Left renal cortex interstitium (tissue), 4 donors: ENCODE measurements around the gene MX1. TPM values are rescaled to one million over a fixed set of nuclear protein-coding genes. Genes with fewer than 3 reads are reported as not detected.

Source experiments
- DNase-seq, 4 donors: peaks; one replicate each; pipeline ENCODE4 v3.0.0-alpha.2; 2013; ENCODE audit warnings: low read depth in 4 of 4, low spot score in 2 of 4, missing footprints in 1 of 4
- polyA plus RNA-seq, 4 donors: library from polyadenylated mRNA; unstranded; fragments of 120-200 nt; gene quantifications; one replicate each; pipeline ENCODE4 v1.2.1, GENCODE V29; 2013; ENCODE audit not compliant: insufficient read length in 4 of 4

MX1 gene
- polyA plus RNA-seq, 4 donors, result 7.5 to 11.0 (median 9.7) TPM

DNA sequence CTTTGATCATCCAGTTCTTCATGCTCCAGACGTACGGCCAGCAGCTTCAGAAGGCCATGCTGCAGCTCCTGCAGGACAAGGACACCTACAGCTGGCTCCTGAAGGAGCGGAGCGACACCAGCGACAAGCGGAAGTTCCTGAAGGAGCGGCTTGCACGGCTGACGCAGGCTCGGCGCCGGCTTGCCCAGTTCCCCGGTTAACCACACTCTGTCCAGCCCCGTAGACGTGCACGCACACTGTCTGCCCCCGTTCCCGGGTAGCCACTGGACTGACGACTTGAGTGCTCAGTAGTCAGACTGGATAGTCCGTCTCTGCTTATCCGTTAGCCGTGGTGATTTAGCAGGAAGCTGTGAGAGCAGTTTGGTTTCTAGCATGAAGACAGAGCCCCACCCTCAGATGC lies 32.5 kb downstream of the MX1 start:
- no peak for DNase-seq

DNA sequence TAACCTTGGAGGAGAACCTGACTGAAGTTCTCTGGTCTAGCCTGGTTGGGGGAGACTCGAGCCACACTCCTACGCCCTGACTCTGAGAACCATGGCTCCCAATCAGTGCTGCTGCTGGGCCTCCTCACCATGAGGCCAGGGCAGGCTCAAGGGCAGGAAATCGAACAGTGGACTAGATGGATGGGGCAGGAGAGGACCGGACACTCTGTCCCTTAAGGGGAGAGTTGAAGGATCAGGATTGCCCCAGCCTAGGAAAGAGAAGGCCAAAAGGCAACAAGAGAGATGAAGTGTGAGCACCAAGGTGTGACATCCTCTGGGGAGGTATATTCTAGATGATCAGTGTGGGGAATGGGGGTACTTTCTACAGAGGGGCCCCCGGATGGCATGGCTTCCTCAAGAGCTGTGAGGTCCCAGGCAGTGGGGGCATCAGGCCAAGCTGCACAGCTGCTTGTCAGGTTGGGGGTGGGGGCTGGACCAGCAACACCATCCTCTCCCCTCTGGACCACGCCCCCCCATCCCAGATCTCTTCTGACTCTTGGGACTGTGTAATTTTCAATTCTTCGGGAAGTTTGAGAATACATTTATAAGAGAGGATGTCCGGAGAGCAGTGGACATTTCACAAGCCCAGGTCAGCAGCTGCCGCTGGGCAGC lies 34.0 kb downstream of the MX1 start:
- no peak for DNase-seq

DNA sequence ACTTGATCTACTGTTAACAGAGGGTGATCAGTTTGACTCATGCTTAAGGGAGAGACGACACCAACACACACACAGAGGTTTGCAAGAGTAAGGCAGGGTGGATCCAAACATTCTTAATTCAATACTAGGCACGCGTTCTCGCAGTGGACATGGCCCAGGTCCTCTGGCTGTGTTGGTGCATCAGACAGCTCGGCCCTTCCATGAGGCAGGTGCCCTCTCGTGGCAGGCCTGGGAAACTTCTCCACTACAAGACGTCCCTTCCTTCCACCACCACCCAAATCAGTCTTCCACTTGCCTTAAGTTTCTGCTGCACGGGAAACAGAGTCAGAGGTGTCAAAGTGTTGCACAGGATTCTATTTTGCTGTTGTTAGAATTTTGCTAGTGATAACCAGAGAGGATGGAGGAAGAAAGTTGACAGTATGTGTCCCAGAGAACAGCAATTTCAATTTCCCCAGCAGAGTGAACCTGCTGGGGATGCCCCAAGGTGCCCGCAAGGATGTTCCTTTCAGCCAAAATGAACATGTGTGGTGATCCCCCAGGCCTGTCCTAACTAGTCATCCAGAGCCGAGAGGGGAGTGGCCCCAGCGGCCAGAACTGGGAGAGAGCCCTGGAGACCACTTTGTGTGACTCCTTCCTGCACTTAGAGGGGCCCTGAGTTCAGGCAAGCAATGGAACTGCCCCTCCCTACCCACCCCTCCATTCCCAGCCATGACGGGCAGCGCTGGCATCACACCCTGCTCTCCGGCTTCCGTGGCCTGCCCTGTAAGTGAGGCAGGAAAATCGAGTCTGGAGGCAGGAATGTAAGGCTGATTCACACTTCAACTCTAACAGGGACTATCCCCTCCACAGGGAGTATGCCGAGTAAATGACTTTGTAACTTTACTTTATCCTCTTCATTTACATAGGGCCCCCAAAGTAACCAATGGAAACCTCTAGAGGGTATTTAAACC lies 34.8 kb downstream of the MX1 start:
- DNase-seq, result peak in 1 of 4 donors; percentile 39

DNA sequence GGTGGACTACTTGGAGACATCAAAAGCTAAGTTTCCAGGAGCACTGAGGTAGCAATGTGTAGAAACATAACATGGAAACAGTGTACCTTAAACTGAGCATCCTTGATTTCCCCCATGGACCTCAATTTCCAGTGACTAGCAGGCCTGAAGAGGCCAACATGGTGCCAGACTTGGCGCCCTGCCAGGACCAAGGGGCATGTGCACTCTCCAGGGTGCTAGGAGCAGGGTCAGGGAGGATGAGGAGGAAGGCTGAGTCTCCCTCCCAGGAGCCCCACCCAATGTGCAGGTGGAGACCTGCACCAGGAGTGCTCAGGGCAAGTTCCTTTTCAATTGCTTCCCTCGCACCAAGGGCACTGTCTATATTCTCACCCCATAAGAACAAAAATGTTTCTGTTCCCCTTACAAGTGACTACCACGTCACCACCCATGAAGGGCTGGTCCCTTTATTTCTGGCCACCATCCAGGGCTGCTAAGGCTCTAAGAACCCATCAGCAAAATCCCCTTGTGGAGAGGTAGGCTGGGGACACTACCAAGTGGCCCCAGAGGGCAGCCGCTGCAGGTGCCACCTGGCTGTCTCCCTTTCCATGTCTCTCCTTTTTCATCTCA lies 39.2 kb downstream of the MX1 start:
- DNase-seq, result no peak

DNA sequence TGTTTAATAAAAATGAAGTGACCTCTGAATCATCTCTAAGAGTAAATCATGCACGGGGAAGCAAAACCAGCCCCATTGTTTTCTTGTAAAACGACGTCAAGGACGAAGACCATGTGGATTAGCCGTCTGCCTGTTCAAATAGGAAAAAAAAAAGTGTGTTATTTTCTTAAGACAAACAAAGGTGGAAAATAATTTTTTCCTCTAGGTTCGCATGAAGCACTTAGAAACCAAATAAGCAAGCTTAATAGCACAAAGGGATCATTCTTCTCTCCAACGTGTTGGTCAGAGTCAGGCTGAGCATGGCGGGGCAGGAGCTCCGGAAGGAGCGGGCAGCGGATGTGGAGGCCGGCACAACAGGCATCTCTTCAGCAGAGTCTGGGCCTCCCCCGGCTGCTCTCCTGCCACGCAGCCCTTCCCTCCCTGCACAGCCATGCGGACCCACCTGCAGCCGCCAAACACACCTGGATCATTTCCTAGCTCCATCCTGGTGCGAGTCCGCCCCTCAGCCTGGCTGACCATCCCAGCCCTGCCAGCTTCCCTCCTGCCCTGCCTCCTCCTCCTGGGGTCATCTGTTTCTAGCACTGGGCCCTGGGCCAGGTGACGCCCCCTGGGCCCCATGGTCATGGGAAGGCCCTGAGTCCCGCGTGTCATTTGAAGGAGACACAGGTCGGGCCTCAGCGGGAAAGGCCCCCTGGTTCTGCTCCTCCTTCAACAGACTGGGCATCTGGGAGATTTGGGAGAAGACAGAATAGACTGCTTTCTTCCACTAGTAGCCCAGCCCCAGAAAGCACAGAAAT lies 40.2 kb downstream of the MX1 start:
- DNase-seq, result no peak

DNA sequence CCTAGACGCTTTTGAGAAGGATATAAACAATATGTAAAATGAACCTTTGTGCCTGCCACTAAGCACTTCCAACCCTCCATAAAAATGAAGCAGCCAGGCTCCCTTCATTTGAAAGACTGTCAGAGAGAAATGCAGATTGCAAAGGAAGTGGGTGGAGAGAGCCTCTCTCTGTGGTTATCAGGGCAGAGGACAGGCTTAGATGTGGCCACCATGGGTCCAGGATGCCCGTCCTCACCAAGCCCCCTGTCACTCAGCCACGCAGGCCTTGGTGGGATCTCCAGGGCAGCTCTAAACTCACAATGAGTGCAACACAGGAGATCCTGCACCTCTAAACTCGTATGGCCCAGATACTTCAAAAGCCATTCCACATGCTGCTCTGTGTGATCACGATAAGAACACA lies 44.0 kb downstream of the MX1 start:
- no peak for DNase-seq

DNA sequence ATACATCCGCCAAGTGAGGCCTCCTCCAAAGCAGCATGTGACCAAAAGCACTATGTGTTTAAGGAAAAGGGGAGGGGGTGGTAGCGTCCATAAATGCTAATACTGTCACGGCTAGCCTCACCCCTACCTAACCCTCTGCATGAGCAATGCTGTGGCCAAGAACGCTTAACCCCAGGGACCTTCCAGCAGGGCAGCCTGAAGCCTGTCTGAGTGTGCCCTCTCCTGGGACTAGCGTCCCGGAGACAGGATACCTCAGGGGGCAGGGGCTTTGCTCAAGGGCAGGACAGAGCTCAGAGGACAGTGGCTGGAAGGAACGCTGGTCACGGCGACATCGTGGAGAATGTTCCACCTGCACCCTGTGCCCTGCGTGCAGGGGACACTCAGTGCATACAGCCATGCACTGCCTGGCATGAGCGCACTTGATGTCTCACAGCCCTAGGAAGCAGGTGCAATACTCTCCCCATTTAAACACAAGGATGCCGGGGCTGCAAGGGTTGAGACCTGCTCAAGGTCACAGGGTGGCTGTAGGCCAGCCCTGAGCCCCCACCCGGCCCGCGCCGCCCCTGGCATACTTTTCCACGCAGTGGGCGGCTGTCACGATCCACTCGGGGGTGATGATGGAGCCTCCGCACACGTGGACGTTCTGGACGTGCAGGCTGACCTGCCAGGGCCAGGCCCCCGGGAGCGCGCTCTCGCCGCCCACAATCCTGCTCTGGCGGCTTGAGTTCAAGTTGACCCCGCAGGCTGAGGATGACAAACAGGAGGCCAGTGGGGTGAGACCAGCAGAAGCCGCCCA lies 46.9 kb downstream of the MX1 start:
- no peak for DNase-seq

DNA sequence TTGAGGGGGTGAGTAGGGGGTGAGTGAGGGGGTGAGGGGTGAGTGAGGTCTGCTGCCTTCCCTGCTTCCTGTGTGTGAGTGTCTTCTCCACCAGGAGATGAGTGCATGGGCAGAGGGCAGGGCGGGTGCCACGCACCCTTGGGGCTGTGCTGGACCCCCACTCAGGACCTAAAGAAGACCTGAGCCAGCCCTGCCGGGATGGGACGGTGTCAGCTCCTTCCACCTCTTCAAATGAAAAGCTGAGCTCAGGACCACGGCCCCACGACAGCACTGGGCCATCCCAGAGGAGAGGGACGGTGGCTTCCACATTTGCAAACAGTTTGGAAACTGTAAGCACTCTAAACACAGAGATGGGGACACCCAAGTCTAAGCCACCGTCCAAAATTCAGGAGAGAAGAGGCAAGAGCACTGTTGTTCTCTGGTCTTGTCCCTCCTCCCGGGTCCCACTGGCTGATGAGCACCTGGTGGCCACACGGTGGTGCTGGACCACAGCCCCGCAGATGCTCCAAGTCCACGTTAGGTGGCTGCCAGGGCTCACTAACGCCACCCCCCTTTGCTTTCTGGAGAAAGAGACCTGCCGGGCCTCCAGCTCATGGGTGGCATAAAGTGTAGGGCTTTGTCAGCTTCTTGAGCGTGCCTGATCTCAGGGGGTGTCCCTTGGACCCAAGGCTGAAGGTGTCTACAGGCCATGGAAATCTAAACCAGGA lies 49.8 kb downstream of the MX1 start:
- no peak for DNase-seq

DNA sequence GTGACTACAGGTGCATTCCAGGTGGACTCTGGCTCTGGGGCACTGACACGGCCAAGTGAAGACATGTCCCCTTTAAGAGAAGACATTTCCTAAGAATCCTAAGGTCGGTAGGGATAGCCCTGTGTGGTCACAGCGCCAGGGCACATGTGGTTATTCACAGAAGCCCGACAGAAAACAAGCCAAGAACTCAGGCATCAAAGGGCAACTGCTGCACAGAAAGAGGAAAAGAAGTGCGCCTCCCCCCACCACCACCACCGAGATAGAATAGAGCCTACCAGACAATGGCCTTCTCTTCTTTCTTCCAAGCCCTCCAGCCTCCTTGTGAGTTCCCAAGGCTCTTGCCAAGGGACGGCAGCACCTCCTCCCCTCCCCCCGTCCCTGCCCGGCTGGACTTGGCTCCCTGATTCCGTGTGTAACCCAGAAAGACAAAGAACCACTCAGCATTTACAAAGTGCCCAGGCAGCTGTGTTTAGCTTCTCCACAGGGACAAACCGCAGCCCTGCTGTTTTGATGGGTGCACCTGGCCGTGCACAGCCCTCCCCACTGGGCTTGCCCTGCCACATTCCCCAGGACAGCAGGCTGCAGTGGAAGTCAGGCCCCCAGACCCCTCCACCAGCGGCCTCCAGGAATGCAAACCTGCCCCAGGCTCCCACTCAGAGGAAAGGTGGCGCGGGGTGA lies 51.7 kb downstream of the MX1 start:
- no peak for DNase-seq

DNA sequence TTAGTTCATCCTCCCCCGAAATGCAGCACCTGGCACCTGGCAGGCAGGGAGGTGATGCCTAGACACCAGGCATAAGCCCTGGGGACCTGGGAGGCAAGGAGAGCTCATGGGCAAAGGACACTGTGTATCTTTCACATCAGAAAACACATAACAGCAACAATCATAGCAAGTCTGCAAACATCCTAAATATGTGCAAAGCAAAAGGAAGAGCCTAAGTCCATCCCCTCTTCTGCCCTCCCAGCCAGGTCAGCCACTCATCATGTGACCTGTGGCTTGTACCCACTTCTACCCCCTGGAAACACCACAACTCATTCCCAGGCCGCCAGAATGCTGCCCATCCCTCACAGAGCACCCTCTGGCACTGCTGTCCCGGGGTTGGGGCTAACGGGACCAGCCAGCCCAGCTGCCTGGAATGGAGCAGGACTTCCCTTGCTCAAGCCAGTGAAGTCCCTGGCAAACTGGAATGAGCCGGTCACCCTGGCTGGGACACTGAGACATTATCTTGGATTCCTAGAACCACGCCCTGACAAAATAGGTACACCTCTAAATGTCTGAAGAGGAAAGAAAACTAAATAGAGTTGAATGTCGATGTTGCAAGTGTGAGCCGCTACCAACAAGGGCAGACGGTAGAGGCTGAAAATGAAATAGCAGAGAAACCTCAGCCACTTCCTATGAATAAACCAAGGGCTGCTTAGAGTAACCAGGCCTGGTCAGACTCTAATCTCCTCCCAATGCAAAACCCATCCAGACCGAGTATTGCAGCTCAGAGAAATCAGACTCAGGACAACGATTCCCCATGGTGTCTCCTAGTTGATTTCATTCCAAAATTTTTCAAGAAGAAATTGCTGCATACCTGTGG lies 52.5 kb downstream of the MX1 start:
- DNase-seq, result no peak

DNA sequence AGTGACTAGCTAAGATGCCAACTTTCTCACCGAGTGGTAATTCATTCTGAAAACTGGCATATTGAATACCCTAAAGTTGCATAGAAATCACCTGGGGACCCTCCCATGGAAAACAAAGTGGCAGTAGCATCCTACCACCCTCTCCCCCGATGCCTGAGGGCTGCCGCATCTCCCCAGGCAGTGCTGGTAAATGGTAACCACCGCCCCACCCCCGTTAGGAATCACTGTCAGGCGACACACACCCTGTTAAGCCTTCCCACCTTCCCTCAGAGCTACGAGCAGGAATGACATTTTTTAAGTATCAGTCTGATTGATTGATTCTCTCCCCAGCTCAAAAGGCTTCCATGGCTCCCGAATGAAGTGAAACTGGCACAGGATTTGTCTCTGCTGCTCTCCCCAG lies 53.6 kb downstream of the MX1 start:
- no peak for DNase-seq

DNA sequence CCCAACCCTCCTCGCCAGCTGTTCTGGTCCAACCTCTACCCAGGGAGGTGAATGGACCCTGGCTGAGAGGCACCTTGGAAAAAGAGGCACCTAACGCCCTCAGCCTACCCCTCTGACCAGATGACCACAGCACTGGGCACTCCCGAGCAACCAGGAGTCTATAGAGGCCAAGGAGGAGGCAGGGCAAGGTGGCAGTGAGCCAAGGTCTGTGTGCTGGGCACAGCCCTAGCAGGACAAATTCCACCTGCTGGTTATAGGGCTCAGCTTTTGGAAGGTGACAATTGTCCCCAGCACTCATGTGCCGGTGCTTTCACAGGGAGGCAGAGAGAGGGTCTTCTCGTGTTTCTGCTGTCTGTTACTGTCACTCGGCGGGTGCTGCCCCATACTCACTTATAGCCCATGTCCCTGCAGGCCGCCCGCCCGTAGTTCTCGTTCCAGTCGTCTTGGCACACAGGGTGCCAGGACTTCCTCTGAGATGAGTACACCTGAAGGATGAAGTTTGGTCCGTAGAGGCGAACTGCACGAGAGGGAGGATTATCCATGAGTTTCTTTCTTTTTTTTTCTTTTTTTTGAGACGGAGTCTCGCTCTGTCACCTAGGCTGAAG lies 54.1 kb downstream of the MX1 start:
- DNase-seq, result no peak

DNA sequence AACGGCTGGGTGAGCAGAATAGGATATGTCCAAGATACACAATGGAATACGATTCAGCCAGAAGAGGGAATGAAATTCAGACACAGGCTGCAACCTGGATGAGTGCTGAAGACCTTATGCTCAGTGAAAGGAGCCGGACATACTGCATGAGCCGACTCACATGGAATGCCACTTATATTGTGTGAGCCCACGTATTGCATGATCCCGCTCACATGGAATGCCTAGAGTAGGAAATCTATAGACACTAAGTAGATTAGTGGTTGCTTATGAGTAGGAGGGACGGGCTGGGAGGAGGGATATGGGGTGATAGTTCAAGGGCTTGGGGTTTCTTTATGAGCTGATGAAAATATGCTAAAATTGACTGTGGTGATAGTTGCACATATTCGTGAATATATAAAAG lies 55.2 kb downstream of the MX1 start:
- DNase-seq, result no peak

DNA sequence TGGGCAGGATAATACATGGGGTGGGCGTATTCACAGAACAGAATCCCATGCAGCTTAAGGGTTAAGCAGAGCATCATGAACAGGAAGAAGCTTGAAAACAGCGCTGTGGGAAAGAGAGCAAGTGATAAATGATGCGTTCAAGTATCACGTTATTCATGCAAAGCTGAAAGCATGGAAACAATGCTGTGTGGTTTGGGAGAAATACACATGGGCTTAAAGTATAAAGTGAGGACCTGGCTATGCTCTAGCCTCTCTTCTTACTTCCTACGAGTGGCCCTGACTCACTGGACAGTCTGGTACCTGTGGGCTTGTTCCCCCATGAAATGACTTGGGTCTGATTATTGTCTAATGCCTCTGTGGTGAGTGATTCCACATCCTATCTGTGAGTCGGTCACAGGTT lies 56.3 kb downstream of the MX1 start:
- no peak for DNase-seq

DNA sequence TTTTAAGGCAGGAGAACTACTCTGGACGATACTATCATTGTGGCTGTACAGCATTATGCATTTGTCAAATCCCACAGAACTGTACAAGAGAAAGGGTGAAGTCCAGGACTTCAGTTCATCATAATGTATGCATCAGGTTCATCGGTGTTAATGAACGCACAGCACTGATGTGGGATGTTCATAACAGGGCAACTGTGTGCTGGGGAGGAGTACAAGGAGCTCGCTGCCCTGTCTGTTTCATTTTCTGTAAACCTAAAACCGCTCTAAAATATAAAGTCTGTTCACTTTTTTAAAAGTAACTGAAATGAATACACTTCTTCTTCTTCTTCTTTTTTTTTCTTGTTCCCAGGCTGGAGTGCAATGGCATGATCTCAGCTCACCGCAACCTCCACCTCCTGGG lies 56.9 kb downstream of the MX1 start:
- no peak for DNase-seq

DNA sequence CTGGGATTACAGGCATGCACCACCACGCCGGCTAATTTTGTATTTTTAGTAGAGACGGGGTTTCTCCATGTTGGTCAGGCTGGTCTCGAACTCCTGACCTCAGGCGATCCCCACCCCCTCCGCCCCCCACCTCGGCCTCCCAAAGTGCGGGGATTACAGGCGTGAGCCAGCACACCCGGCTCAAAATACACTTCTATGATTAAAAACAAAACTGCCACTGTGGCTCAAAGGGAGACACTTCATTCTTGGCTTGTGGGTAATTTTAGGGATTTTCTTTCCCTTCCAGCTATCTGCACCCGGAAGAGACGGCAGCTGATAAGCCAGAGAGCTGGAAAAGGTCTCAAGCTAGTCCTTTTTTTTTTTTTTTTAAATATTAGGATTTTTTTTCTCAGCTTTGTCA lies 57.4 kb downstream of the MX1 start:
- DNase-seq, result no peak

DNA sequence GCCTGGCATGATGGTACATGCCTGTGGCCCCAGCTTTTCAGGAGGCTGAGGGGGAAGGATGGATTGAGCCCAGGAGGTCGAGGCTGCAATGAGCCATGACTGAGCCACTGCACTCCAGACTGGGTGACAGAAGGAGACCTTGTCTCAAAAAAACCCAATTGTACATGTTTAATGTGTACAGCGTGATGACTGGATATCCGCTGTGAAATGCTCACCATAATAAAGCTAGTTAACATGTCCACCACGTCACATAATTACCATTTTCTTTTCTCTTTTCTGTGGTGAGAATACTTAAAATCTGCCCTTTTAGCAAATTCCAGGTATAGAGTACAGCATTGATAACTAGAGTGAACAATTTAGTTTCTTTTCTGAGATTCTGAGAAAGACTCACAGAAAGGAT lies 57.9 kb downstream of the MX1 start:
- DNase-seq, result no peak

DNA sequence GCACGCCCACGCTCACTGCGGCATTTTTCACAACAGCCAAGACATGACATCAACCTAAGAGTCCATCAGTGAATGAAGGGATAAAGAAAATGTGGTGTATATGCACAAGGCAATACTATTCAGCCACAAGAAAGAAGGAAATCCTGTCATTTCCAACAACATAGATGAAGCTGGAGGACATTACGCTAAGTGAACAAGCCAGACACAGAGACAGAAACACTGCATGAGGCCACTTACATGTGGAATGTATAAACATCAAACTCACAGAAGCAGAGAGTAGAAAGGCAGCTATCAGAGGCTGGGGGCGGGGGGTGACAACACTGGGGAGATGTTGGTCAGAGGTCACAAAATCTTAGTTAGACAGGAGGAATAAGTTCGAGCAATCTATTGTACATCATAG lies 61.0 kb downstream of the MX1 start:
- no peak for DNase-seq
